HG03025 (cell line): ENCODE data around the gene HTR3B.
"Not testable (repeated sequence)": the region's sequence is repeated elsewhere in the genome, so short reads cannot be mapped to it uniquely, and the experiment has no call there.

Source experiments
- ATAC-seq: cut with Tn5 transposase; IDR thresholded peaks from one replicate; pipeline ENCODE4 v1.9.1; 2021; ENCODE audit warnings: mild to moderate bottlenecking, moderate library complexity; ENCODE audit not compliant: unreplicated experiment, low FRiP score

HTR3B gene

GRCh38 chr11:113881856-113882255 lies 22.7 kb upstream of the HTR3B start:
- no peak for ATAC-seq

GRCh38 chr11:113884361-113884836 lies 20.2 kb upstream of the HTR3B start:
- no peak for ATAC-seq

DNA sequence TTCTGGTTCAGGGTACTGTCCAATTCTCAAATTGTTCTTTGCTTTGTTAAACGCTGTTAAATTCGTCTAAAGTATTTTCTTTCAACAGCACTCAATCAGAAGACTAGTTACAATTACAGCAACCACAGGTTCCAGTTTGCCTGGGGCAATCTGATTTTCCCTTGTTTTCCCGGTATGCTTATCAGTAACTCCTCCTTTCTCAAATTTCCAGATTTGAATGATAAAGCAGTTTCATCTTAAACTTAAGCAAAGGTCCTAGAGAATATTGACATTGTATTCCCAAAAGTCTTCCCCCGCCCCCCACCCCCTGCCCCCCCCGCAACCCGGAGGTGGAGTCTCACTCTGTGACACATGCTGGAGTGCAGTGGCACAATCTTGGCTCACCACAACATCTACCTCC lies 18.7 kb upstream of the HTR3B start:
- ATAC-seq = no peak

DNA sequence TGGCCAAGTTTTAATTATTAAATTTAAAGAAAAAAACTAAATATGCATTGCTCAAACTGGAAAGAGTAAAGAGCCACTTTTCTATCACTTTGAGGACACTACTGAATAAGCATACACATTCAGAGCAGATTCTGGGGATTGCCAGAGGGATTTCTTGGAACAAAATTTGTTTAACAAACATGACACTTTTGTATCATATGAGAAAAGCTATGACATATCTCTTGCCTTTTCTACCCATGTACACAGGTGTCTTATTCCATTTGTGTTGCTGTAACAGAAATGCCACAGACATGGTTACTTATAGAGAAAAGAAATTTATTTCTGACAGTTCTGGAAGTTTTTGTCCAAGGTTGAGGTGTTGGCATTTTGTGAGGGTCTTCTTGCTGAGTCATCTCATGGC lies 15.7 kb upstream of the HTR3B start:
- no peak for ATAC-seq

- no peak for ATAC-seq
Measured at GRCh38 chr11:113894421-113894996, 10.1 kb upstream of the HTR3B start.

DNA sequence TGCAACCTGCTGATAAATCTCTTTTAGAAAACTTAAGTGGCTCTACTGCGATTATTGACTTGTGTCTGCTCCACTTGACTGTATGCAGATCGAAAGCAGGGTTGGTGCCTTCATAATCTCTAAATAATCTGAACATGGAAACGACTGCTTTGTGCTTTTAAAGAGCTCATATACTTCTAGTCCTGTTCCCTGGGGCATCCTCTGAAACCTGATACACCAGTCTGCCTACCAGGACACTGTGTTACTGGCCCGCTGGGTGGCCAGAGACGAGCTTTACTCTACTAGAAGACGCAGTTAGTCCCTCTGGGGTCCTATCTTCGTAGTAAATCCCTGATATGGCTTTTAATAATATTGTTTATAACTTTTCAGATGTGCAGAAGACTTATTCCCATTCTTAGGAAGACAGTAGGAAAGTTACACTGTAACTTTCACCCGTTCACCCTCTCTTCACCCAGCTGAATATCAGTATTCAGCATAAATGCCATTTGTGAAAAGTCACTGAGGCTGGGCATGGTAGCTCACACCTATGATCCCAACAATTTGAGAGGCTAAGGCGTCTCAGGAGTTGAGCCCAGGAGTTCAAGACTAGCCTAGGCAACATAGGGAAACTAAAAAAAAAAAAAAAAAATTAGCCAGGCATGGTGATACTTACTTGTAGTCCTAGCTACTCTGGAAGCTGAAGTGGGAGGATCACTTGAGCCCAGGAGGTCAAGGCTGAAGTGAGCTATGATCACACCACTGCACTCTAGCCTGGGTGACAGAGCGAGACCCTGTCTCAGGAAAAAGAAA lies 9.0 kb upstream of the HTR3B start:
- ATAC-seq = no peak

- no peak for ATAC-seq
Measured at GRCh38 chr11:113896156-113896879, 8.3 kb upstream of the HTR3B start.

DNA sequence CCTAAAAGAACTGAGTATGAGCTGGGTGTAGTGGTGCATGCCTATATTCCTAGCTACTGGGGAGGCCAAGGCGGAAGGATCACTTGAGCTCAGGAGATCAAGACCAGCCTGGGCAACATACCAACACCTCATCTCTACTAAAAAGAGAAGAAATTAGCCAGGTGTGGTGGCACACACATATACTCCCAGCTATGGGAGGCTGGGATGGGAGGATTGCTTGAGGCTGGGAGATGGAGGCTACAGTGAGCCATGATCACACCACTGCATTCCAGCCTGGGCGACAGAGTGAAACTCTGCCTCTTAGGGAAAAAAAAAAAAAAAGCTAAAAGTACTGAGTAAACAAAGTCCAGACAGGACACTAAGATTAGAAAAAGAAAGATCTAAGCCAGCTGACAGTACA lies 3.5 kb upstream of the HTR3B start:
- no peak for ATAC-seq

- ATAC-seq = no peak
Measured at GRCh38 chr11:113906038-113906437, 1.4 kb downstream of the HTR3B start.

- ATAC-seq = no peak
Measured at GRCh38 chr11:113906516-113906915, 1.9 kb downstream of the HTR3B start.

DNA sequence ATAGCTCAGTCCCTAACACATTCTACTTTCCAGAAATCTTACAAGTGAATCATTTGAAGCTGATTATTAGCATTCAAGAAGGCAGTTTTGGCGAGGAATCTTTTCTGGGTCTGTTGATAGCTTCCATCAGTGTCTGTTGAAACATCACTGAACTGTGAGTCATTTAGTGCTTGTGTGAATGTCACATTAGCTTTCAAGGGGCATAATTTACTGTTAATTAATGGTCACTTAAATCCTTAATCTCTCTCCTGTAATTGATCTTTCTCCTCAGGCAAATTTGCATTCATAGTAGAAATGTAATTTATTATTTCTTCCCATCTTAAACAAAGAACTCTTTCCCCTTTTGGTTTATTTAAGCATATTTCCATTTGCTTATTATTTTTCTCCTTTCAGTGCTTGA lies 2.6 kb downstream of the HTR3B start:
- no peak for ATAC-seq

- ATAC-seq = no peak
Measured at GRCh38 chr11:113907681-113908080, 3.1 kb downstream of the HTR3B start.

DNA sequence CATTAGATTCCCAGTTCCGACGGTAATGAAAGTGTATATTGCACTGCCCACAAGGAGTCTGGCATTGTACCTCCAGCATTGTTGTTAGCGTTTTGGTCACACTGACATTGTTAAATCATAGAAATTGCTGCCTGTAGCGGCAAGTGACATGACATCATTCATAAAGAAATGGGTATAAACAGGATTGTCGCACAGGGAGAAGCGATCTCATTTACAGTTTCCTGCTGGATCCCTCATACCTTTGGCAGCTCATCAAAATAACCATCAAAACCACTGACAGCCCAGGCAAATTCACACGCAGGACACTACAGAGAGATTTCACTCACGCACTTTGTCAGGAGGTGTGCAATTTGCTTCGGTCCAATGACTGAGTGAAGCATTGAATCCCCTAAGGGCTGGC lies 3.5 kb downstream of the HTR3B start:
- no peak for ATAC-seq

DNA sequence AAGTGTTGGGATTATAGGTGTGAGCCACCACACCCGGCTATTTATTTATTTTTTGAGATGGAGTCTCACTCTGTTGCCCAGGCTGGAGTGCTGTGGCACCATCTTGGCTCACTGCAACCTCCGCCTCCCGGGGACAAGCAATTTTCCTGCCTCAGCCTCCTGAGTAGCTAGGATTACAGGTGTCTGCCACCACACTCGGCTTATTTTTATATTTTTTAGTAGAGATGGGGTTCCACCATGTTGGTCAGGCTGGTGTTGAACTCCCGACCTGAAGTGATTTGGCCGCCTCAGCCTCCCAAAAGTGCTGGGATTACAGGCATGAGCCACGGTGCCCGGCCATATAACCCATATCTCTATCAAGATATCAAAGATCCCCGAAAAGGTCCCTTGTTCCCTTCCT lies 6.9 kb downstream of the HTR3B start:
- not testable (repeated sequence) for ATAC-seq

DNA sequence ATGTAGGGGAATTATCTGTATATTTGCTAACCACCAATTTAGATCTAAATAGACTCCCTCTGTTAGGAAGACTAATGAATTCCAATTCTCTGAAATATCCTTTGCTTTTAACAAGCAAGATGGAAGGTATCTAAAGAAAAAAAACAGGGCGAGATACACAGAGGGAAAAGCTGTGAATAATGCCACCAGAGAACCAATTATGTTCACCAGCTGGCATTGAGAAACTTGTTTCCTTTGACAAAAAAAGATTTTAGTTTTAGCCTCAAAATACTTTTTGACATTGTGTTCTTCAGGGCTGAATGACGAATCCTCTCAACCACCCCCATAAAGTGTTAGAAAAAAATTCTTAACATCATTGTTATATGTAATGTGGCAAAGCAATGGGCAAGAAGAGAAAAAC lies 19.0 kb downstream of the HTR3B start:
- no peak for ATAC-seq

DNA sequence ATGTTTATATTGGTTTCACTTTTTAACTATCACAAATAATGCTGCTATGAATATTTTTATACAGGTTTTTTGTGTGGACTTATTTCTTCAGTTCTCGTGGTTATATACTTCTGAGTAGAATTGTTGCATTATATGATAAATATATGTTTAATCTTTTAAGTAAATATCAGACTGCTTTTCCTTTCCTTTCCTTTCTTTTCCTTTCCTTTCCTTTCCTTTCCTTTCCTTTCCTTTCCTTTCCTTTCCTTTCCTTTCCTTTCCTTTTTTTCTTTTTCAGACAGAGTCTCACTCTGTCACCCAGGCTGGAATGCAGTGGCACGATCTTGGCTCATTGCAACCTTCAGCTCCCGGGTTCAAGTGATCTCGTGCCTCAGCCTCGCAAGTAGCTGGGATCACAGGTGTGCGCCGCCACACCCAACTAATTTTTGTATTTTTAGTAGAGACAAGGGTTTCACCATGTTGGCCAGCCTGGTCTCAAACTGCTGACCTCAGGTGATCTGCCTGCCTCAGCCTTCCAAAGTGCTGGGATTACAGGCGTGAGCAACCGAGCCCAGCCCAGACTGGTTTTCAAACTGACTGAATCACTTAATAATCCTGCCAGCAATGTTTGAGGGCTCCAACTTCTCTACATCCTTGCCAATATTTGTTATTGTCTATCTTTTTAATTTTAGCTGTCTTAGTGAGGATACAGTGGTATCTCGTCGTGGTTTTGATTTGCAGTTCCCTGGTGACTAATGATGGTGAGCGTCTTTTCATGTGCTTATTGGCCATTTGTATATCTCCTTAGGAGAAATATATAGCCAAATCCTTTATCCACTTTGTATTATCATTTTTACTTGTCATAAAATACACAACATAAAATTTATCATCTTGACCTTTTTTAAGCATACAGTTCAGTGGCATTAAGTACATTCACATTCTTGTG lies 21.9 kb downstream of the HTR3B start:
- ATAC-seq = no peak

GRCh38 chr11:113928311-113928710 lies 23.7 kb downstream of the HTR3B start:
- no peak for ATAC-seq

DNA sequence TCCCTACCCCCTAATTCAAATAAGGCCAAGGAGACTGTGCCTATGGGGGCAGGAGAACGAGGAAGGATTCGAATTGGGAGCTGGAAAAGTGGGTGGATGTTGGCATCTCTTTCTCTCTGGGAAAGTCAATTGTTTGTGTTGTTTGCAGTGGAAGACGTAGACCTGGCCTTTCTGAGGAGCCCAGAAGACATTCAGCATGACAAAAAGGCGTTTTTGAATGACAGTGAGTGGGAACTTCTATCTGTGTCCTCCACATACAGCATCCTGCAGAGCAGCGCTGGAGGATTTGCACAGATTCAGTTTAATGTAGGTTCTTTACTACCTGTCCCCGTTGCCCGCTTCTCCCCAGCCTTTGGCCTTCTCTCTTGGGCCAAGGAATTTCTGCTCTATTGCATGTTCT lies 28.2 kb downstream of the HTR3B start:
- ATAC-seq = no peak

GRCh38 chr11:113934193-113934592 lies 29.6 kb downstream of the HTR3B start:
- ATAC-seq = not testable (repeated sequence)

- ATAC-seq = no peak
Measured at GRCh38 chr11:113934761-113935160, 30.2 kb downstream of the HTR3B start.

DNA sequence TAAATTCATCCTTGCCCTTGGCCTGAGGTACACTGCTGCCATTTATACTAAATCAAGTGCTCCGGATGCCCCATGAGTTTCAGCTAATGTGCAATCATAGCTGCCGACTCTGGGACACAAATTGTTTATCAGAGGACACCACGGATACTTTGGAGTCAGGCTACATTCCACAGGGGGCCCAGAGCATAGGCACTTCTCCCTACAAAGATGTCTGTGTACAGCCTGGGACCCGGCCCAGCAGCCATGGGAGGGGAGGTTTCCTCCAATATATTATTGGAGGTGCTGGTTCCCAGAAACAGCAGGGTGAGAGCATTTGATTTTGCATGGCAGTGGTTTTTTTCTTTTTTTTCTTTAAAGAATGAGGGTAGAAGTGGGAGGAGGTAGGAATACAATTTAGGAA lies 31.3 kb downstream of the HTR3B start:
- ATAC-seq = no peak
